Measurements from ENCODE around the gene PTPRR.

DNA sequence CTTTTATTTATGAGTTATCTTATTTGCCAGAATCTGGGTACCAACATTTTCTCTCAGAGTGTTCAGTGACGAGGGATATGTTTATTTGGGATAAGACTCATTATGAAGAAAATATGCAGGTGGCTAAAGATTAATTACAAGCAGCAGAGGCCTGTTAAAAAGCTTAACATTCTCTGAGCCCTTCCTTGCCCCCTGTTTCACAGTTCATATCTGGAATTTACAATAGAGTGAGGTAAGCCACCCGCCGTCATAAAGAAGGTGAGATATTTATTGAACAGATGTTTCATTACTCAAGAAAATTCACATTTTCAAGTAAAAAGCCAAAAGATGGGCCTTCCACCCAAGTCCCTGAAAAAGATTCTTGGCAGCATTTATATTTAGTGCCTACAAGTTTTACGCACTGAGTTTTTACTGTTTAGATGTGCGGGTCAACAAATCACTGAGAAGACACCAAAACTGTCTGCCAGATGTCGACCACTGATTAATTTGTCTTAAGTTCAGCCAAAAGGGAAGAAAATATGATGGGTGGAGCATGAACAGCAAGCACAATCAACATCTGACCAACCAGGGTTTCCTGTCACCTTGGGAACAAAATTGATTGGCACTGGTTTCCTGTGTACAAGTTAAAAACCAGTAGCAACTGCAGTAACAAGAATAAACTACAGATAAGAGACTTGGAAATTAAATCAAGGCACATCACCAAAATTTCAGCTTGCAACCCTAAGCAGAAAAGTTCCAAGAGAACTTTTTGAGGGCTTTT, 197.8 kb downstream of the PTPRR start:
- TF ChIP-seq, protein P1, sequence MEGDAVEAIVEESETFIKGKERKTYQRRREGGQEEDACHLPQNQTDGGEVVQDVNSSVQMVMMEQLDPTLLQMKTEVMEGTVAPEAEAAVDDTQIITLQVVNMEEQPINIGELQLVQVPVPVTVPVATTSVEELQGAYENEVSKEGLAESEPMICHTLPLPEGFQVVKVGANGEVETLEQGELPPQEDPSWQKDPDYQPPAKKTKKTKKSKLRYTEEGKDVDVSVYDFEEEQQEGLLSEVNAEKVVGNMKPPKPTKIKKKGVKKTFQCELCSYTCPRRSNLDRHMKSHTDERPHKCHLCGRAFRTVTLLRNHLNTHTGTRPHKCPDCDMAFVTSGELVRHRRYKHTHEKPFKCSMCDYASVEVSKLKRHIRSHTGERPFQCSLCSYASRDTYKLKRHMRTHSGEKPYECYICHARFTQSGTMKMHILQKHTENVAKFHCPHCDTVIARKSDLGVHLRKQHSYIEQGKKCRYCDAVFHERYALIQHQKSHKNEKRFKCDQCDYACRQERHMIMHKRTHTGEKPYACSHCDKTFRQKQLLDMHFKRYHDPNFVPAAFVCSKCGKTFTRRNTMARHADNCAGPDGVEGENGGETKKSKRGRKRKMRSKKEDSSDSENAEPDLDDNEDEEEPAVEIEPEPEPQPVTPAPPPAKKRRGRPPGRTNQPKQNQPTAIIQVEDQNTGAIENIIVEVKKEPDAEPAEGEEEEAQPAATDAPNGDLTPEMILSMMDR (conservative IDR thresholded peaks at IDR 0.05; ENCODE audit: low read depth, low read length): no peak
- TF ChIP-seq CEBPB (IDR thresholded peaks at IDR 0.05; ENCODE audit: low read depth, low read length): no peak
- TF ChIP-seq RAD21 (IDR thresholded peaks at IDR 0.05; ENCODE audit: low read length): no peak
- TF ChIP-seq RFX5 (IDR thresholded peaks at IDR 0.05; ENCODE audit: low read depth, low read length): no peak
- TF ChIP-seq RCOR1 (IDR thresholded peaks at IDR 0.05; ENCODE audit: insufficient replicate concordance, low read length): no peak
- TF ChIP-seq, protein P2, sequence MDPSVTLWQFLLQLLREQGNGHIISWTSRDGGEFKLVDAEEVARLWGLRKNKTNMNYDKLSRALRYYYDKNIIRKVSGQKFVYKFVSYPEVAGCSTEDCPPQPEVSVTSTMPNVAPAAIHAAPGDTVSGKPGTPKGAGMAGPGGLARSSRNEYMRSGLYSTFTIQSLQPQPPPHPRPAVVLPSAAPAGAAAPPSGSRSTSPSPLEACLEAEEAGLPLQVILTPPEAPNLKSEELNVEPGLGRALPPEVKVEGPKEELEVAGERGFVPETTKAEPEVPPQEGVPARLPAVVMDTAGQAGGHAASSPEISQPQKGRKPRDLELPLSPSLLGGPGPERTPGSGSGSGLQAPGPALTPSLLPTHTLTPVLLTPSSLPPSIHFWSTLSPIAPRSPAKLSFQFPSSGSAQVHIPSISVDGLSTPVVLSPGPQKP (IDR thresholded peaks at IDR 0.05; ENCODE audit: borderline replicate concordance, low read depth, low read length): no peak

Data from IMR-90 (cell line).